Calu3 (cell line): Measurements from ENCODE around the gene FERMT2. TPM values are rescaled to one million over a fixed set of nuclear protein-coding genes. Genes with fewer than 3 reads are reported as not detected.

Source experiments
- BruUV-seq: library from RNA; stranded (reverse); fragments of 400-500 nt; replicated peaks from 2 replicates; lab custom pipeline; 2021; lab: Mats Ljungman, UMichigan
- CTCF ChIA-PET: fragments of 300-600 bp; sonication (Branson Sonifier 250); formaldehyde crosslinking; loops from one replicate; lab custom pipeline; 2022; ENCODE audit warnings: antibody characterized with exemption; lab: Charles Lee
- DNase-seq: peaks from one replicate; pipeline ENCODE4 v3.0.0; 2022
- H3K27ac Mint-ChIP-seq: one replicate; pipeline ENCODE4 v1.8.0; 2022; ENCODE audit warnings: mixed read lengths; ENCODE audit not compliant: unreplicated experiment
- H3K27me3 Mint-ChIP-seq: one replicate; pipeline ENCODE4 v1.8.0; 2022; ENCODE audit warnings: mixed read lengths; ENCODE audit not compliant: unreplicated experiment
- H3K36me3 Mint-ChIP-seq: one replicate; pipeline ENCODE4 v1.8.0; 2022; ENCODE audit warnings: mild to moderate bottlenecking, moderate library complexity, mixed read lengths; ENCODE audit not compliant: insufficient read depth, unreplicated experiment
- H3K4me1 Mint-ChIP-seq: one replicate; pipeline ENCODE4 v1.8.0; 2022; ENCODE audit warnings: mild to moderate bottlenecking, low read depth, mixed read lengths; ENCODE audit not compliant: unreplicated experiment
- H3K4me3 Mint-ChIP-seq: one replicate; pipeline ENCODE4 v1.8.0; 2022; ENCODE audit warnings: mild to moderate bottlenecking, low read depth, moderate library complexity, mixed read lengths; ENCODE audit not compliant: unreplicated experiment
- H3K9me3 Mint-ChIP-seq: one replicate; pipeline ENCODE4 v1.8.0; 2022; ENCODE audit warnings: low read depth, mixed read lengths; ENCODE audit not compliant: unreplicated experiment
- CTCF ChIP-seq: fragments of 200-600 bp; IDR thresholded peaks from one replicate; pipeline ENCODE4 v1.8.0; 2022; ENCODE audit warnings: antibody characterized with exemption; ENCODE audit not compliant: unreplicated experiment
- intact Hi-C: fragments of 100-400 bp; cut with micrococcal nuclease; formaldehyde crosslinking; loops from one replicate; pipeline ENCODE4 v1.10.0; 2022; ENCODE audit not compliant: unreplicated experiment
- total RNA-seq: library from RNA; stranded (reverse); gene quantifications from 2 replicates; pipeline ENCODE4 v1.2.3, GENCODE V29; 2022

The FERMT2 gene
- total RNA-seq, 1 experiment from 2014 or later: 21.0 TPM

GRCh38 chr14:52888159-52888558, 62.7 kb downstream of the FERMT2 start:
- CTCF ChIA-PET: no interaction called here
- H3K4me1 Mint-ChIP-seq: no peaks in the 10 kb centered on the region
- no TSS peak for BruUV-seq
- no peak overlapping the region for H3K27ac Mint-ChIP-seq
- H3K9me3 Mint-ChIP-seq: no peaks in the 10 kb centered on the region
- intact Hi-C loops: no loop called here
- H3K36me3 Mint-ChIP-seq: peaks cover 3% of the 10 kb centered on the region
- DNase-seq: no peak
- TF ChIP-seq CTCF: no peak
- H3K27me3 Mint-ChIP-seq: no peaks in the 10 kb centered on the region
- no peak overlapping the region for H3K4me3 Mint-ChIP-seq

- no peak for DNase-seq
- intact Hi-C loops: no loop called here
- H3K36me3 Mint-ChIP-seq: peaks cover 3% of the 10 kb centered on the region
- CTCF ChIA-PET: interaction anchor here (0.7 kb wide), 1 partner anchor 40 kb away, joined by 6 read pairs; no protein-coding TSS in a partner anchor
- no peak for TF ChIP-seq CTCF
- no TSS peak for BruUV-seq
- H3K27me3 Mint-ChIP-seq: no peaks in the 10 kb centered on the region
- no peak overlapping the region for H3K4me3 Mint-ChIP-seq
- no peak overlapping the region for H3K27ac Mint-ChIP-seq
- no peaks in the 10 kb centered on the region for H3K9me3 Mint-ChIP-seq
- H3K4me1 Mint-ChIP-seq: no peaks in the 10 kb centered on the region
Measured at GRCh38 chr14:52885230-52885629, 65.6 kb downstream of the FERMT2 start.

- BruUV-seq: no TSS peak
- no peaks in the 10 kb centered on the region for H3K9me3 Mint-ChIP-seq
- no peaks in the 10 kb centered on the region for H3K4me1 Mint-ChIP-seq
- DNase-seq: no peak
- CTCF ChIA-PET: no interaction called here
- no peak for TF ChIP-seq CTCF
- H3K36me3 Mint-ChIP-seq: peaks cover 3% of the 10 kb centered on the region
- H3K4me3 Mint-ChIP-seq: no peak overlapping the region
- H3K27ac Mint-ChIP-seq: no peak overlapping the region
- intact Hi-C loops: no loop called here
- no peaks in the 10 kb centered on the region for H3K27me3 Mint-ChIP-seq
Measured at GRCh38 chr14:52883658-52884057, 67.2 kb downstream of the FERMT2 start.

GRCh38 chr14:52882824-52883223, 68.0 kb downstream of the FERMT2 start:
- no peaks in the 10 kb centered on the region for H3K9me3 Mint-ChIP-seq
- no peak overlapping the region for H3K27ac Mint-ChIP-seq
- intact Hi-C loops: no loop called here
- CTCF ChIA-PET: no interaction called here
- no peaks in the 10 kb centered on the region for H3K27me3 Mint-ChIP-seq
- no peaks in the 10 kb centered on the region for H3K4me1 Mint-ChIP-seq
- no peak overlapping the region for H3K4me3 Mint-ChIP-seq
- DNase-seq: no peak
- no peak for TF ChIP-seq CTCF
- no TSS peak for BruUV-seq
- peaks cover 3% of the 10 kb centered on the region for H3K36me3 Mint-ChIP-seq
